ENCODE data around the gene BANF2.
A peak's percentile ranks its signal among the peaks of the same experiment; 100 is the strongest.
"Not testable (repeated sequence)": the region's sequence is repeated elsewhere in the genome, so short reads cannot be mapped to it uniquely, and the experiment has no call there.

BANF2 gene

GRCh38 chr20:17658648-17658993 is 41.1 kb upstream of the BANF2 start:
- TF ChIP-seq CTCF (conservative IDR thresholded peaks at IDR 0.05; ENCODE audit: control insufficient read depth, insufficient read depth, low read depth, low read length) = no peak
- H3K4me3 ChIP-seq (ENCODE audit: control insufficient read depth, low read depth, low read length) = no peak overlapping the region
- no peak for DNase-seq (ENCODE audit: low read depth)

GRCh38 chr20:17659344-17659743 is 40.4 kb upstream of the BANF2 start:
- DNase-seq (ENCODE audit: low read depth); H3K4me3 ChIP-seq (ENCODE audit: control insufficient read depth, low read depth, low read length): not testable (repeated sequence)

GRCh38 chr20:17659801-17660200 is 40.0 kb upstream of the BANF2 start:
- no peak overlapping the region for H3K4me3 ChIP-seq (ENCODE audit: control insufficient read depth, low read depth, low read length)
- TF ChIP-seq CTCF (conservative IDR thresholded peaks at IDR 0.05; ENCODE audit: control insufficient read depth, insufficient read depth, low read depth, low read length) = peak; percentile 10
- no peak for DNase-seq (ENCODE audit: low read depth)

- DNase-seq (ENCODE audit: low read depth) = no peak
- no peak for TF ChIP-seq CTCF (conservative IDR thresholded peaks at IDR 0.05; ENCODE audit: control insufficient read depth, insufficient read depth, low read depth, low read length)
- H3K4me3 ChIP-seq (ENCODE audit: control insufficient read depth, low read depth, low read length) = no peak overlapping the region
Measured at GRCh38 chr20:17660667-17661066, 39.1 kb upstream of the BANF2 start.

GRCh38 chr20:17661121-17661744 is 38.5 kb upstream of the BANF2 start:
- no peak for DNase-seq (ENCODE audit: low read depth)
- no peak overlapping the region for H3K4me3 ChIP-seq (ENCODE audit: control insufficient read depth, low read depth, low read length)
- no peak for TF ChIP-seq CTCF (conservative IDR thresholded peaks at IDR 0.05; ENCODE audit: control insufficient read depth, insufficient read depth, low read depth, low read length)

- no peak overlapping the region for H3K4me3 ChIP-seq (ENCODE audit: control insufficient read depth, low read depth, low read length)
- DNase-seq (ENCODE audit: low read depth) = peak; percentile 98
Measured at GRCh38 chr20:17662333-17663039, 37.3 kb upstream of the BANF2 start.

More at GRCh38 chr20:17662333-17663039, 37.3 kb upstream of the BANF2 start:
- no peak for TF ChIP-seq CTCF (conservative IDR thresholded peaks at IDR 0.05; ENCODE audit: control insufficient read depth, insufficient read depth, low read depth, low read length)

All from fibroblast of mammary gland (primary cell).